NT2/D1 (cell line): Measurements from ENCODE around the gene PHACTR1.

Experiments used
- SUZ12 ChIP-seq: IDR thresholded peaks from 2 replicates; pipeline ENCODE4 v1.6.1; 2011; ENCODE audit not compliant: insufficient read length, insufficient read depth; ENCODE audit errors: extremely low read depth
- YY1 ChIP-seq: IDR thresholded peaks from 2 replicates; pipeline ENCODE4 v1.6.1; 2011; ENCODE audit not compliant: insufficient read length, insufficient read depth

- TF ChIP-seq SUZ12 (no peak), YY1 (no peak)
Observed at GRCh38 chr6:12929678-12930077, 213.1 kb downstream of the PHACTR1 start.
